HG02763 (cell line): ENCODE data around the gene DPPA5.
"Not testable (repeated sequence)": the region's sequence is repeated elsewhere in the genome, so short reads cannot be mapped to it uniquely, and the experiment has no call there.

Source experiments
- ATAC-seq: cut with Tn5 transposase; IDR thresholded peaks from one replicate; pipeline ENCODE4 v1.9.1; 2021; ENCODE audit warnings: mild to moderate bottlenecking, moderate library complexity; ENCODE audit not compliant: unreplicated experiment

The DPPA5 gene, protein sequence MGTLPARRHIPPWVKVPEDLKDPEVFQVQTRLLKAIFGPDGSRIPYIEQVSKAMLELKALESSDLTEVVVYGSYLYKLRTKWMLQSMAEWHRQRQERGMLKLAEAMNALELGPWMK

DNA sequence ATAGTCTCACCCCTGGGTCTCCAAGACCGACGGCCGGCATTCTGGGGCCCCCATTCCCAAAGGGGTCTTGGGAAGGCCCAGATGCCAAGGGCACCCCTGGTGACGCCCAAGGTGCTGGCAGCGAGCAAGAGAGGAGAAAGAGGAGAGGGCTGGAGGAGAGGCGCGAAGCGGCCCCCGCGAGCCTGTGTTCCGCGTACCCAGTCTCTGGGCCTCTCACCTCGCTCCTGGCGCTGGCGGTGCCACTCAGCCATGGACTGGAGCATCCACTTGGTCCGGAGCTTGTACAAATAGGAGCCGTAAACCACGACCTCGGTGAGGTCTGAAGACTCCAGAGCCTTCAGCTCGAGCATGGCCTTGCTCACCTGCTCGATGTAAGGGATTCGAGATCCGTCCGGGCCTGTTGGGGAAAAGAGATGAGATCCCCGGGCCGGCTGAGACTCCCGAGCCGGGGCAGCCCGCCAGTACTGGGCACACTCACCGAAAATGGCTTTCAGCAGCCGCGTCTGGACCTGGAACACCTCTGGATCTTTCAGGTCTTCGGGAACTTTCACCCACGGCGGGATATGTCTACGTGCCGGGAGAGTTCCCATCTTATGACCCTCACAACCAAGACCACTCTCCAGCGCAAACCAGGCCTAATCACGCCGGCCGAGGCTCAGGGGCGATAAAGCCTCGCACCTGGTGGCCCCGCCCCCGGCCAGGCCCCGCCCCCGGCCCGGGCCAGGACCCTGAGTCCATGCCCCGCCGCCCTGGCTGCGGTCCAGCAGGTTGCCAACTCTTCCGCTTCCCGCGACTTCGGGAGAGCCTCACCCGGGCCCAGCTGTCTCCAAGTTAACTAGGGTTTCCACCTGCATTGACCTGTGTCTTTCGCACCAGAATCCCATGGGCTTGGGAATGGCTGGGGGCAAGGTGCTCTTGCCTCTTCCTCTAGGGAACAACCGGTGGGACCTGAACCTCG is at the start of gene DPPA5:
Gene DPPA5, minus strand, starts transcription at position 641 of the 958 bp plus-strand sequence. Its CDS starts 51 bp downstream, at position 590.
- no peak for ATAC-seq

DNA sequence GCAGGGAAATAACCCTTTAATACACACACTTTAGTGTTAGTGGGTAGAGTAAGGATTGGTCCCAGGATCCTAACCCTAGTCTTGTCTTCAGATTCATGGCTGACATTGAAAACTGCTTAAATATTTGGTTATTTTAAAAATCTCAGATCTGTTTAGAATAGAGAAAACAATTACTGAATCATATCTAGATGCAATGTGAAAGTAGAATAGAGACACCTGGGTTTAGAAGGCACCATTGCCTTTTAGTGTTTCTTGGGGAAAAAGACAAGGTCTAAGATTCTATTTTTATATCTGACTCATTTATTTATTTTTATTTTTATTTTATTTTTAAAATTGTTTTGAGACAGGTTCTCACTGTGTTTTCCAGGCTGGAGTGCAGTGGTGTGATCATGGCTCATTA is 46.6 kb upstream of the DPPA5 start:
- no peak for ATAC-seq

DNA sequence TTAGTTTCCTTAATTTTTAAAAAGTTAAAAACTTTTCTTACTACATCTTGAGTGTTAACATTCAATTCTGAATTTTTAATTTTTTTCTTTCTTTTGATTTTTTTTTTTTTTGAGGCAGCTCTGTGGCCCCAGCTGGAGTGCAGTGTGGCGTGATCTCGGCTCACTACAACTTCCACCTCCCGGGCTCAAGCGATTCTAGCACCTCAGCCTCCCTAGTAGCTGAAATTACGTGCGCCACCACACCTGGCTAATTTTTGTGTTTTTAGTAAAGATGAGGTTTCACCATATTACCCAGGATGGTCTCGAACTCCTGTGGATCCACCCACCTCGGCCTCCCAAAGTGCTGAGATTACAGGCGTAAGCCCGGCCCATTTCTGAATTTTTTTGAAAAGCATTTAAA is 41.8 kb upstream of the DPPA5 start:
- ATAC-seq, result no peak

DNA sequence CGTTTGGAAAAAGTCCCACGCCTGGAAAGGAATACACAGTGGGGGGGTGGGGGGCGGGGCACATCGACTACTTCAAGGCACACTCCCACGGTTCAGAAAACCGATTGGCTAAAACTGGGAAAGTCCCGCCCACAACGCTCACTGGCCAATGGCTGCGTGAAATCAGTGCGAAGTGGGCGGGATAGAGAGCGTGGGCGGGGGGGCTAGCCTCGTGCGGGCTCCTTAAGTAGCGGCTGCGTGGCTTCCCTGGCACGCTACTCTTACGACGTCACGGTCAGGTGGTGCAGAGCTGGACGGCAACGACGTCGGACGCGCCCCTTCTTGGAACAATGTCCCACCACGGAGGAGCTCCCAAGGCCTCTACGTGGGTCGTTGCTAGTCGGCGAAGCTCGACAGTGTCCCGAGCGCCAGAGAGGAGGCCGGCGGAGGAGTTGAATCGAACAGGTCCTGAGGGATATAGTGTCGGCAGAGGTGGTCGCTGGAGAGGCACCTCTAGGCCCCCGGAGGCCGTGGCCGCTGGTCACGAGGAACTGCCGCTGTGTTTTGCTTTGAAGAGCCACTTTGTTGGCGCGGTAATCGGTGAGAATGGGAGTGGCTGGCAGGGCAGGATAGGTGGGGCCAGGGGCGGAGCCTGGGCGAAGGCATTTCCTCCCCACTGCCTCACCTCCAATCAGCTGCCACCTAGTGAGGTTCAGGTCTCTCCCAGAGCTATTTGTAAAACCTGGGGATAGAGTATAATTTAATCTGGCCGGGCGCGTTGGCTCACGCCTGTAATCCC is 40.7 kb upstream of the DPPA5 start, which contains the start of gene DDX43:
Gene DDX43, plus strand, starts transcription at position 252 of the 778 bp plus-strand sequence. Its CDS starts 78 bp downstream, at position 330.
- ATAC-seq, result no peak

DNA sequence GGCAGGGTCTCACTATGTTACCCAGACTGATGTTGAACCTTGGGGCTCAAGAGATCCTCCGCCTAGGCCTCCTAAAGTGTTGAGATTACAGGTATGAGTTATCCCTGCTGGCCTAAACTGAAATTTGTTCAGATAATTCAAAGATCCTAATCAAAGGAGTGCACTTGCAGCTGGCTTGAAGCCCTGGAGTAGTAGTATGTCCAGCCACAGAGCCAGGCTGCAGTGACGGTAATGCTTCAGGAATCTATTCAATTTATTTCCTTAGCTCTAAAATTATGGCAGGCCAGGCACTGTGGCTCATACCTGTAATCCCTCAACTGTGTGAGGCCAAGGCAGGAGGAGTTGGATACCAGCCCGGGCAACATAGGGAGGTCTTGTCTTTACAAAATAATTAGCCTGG is 39.2 kb upstream of the DPPA5 start:
- ATAC-seq, result no peak

DNA sequence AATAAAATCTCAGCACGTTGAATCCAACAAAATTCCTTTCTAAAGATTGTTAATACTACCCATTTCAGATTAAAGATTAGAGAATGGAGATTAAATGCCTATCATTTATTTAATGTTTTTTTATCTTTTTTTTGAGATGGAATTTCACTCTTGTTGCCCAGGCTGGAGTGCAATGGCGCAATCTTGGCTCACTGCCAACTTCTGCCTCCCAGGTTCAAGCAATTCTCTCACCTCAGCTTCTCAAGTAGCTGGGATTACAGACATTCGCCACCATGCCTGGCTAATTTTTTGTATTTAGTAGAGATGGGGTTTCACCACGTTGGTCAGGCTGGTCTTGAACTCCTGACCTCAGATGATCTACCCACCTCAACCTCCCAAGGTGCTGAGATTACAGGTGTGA is 38.1 kb upstream of the DPPA5 start:
- ATAC-seq, result not testable (repeated sequence)

DNA sequence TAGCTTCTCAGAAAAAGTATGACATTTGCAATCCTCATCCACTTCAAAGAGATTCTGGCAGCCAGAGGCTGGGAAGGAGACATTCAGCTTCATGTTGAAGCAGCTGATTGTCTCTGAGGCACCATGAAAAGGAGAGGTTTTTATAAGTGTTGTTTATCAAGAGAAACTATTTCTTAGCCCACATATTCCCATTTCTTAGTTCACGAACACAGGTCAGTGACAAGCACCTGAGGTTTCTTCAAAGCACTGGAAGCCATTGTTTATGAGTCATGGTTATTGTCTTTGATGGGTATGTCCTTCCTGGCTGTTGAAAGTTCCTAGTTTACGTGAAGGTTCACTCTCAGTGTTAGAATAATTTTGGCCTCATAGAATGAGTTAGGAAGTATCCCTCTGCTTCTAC is 37.6 kb upstream of the DPPA5 start:
- ATAC-seq, result no peak

DNA sequence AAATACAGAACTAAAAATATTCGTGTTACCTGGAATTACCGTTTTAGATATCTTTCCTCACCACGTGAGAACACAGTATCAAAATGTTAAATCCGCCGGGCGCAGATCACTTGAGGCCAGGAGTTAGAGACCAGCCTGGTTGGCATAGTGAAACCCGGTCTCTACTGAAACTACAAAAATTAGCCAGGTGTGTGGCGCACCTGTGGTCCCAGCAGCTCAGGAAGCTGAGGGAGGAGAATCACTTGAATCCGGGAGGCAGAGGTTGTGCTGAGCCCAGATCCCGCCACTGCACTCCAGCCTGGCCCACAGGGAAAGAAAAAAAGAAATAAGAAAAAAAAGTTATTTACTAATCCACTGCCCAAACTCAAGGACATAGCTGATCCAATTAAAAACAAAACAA is 35.8 kb upstream of the DPPA5 start:
- no peak for ATAC-seq

DNA sequence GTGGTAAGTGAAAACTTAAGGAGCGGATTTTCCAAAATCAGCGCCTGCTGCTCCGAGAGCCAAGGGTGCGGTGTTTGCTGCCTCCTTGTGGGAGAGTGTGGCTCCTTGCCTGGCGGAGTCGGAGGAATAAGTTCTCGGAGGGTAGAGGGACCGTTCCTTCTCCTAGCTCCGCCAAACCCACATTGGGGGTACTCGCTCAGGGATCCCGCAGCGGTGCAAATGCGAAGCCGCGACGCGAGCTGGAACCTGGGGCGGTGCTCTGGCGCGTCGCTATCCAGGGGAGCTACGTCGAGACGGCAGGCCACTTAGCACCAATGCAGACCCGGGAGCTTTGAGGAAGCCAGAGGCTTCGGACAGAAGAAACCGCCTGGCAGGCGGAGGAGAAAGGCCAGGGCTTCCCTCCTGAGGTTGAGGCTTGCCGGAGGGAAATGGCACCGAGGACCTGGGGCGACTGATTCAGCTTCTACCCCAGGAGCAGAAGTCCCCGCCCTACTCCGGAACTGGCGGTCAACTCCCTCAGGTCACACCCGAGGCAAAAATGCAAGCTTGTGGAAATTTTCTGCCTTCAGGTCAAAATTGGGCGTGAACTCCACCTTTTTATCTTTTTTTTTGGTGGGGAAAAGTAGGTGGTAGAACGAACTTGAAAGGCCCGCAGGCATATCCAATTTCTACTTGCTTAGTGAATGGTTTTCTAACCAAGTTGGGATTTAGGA is 34.9 kb upstream of the DPPA5 start:
- ATAC-seq, result peak; percentile 76

DNA sequence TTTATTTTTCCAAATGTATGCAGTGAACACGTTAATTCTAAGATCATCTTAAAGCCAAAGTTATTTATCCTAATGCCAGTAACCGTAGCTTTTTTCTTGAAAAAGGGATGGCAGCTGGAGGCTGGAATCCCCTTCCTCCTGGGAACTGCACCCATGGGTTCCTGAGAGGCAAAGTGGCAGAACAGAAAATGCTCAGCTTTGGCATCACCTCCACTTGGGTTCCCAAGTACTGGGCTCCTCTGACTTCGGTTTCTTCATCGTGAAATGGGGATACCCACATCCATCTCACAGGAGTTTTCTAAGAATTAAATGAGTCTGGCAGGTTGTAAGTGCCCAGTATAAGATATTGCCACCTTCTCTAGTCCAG is 34.3 kb upstream of the DPPA5 start:
- ATAC-seq, result peak; percentile 10

DNA sequence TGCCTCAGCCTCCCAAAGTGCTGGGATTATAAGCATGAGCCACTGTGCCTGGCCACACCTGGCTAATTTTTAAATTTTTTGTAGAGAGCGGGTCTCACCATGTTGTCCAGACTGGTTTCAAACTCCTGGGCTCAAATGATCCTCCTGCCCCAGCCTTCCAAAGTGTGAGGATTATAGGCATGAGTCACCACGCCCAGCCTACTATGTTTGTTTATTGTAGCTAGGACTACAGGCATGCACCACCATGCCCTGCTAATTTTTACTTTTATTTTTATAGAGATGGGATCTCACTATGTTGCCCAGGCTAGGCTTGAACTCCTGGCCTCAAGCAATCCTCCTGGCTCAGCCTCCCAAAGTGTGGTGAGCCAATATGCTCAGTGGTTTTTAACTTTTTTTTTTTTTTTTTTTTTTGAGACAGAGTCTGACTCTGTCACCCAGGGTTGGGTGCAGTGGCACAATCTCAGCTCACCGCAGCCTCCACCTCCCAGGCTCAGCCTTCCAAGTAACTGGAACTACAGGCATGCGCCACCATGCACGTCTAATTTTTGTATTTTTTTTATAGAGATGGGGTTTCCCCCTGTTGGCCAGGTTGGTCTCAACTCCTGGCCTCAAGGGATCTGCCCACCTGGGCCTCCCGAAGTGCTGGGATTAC is 28.5 kb upstream of the DPPA5 start:
- ATAC-seq, result no peak

DNA sequence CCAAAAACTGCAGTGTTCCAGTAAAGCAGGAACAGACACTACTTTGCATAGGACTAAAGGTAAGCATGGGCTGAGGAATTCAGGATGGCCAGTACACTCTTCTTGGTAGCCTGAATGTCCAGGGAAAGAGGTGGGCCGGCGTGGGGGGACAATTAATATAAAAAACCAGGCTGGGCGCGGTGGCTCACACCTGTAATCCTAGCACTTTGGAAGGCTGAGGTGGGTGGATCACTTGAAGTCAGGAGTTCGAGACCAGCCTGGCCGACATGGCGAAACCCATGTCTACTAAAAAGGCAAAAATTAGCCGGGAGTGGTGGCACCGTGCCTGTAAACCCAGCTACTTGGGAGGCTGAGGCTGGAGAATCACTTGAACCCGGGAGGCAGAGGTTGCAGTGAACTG is 27.5 kb upstream of the DPPA5 start:
- ATAC-seq, result not testable (repeated sequence)

DNA sequence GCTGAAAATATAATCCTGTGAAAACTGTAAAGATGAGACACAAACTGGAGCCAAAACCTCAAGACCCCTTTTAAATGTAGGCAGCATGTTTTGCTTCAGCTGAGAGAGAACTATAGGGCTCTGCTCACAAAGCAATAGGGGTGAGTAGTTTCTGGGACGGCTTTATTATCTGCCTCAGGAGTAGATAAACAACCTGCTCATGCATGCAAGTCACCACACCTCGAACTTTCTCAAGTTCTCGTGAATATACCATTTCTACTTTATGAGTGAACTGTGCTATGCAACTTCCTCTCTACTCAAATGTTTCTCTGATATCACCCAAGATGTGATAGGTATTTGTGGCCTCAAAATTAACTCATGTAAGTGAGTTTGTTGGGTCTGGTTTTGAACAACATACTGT is 23.1 kb upstream of the DPPA5 start:
- ATAC-seq, result no peak

DNA sequence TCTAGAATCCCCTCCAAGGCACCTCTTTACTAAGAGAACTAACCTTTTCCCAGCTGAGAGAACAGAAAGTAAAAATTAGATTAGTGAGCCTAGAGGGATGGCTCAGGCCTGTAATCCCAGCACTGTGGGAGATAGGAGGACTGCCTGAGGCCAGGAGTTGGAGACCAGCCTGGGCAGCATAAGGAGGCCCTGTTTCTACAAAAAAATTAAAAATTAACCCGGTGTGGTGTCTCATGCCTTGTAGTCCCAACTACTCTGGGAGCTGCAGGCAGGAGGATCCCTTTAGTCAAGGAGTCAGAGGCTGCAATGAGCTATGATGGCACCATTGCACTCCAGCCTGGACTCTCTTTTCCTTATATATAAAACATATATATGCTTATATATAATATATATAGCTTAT is 21.1 kb upstream of the DPPA5 start:
- ATAC-seq, result no peak

DNA sequence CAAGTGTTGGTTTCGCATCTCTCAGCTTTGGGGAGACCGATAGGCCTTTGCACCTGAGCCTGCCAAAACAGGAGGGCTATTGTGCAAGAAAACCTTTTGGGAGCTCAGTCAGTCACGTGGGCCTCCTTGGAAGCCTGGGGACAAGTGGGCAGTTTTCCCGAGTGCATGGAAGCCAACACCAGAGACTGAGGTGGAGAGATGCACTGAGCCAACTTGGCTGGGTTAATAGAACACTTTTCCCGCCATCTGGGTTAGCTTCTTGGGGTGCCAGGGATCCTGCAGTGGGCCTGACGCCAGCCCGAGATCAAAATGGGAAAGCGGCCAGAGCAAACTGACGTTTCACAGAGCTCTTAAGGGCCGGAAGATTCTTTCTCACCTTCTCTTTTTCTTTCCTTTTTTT is 18.4 kb upstream of the DPPA5 start:
- no peak for ATAC-seq

DNA sequence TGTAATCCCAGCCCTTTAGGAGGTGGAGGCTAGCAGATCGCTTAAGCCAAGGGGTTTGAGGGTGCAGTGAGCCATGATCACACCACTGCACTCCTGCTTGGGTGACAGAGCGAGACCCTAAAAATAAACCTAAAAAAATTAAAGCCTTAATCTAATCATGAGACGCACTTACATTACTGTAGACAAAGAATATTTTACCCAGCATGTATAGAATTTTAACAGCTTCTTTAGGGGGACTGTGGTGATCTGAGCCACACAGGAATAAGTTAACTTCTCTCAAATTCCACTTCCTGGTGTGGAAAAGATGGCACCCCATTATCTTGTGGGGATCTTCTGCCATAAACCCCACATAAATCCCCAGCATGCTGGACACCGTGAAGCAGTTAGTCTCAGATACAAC is 17.9 kb upstream of the DPPA5 start:
- ATAC-seq, result no peak

DNA sequence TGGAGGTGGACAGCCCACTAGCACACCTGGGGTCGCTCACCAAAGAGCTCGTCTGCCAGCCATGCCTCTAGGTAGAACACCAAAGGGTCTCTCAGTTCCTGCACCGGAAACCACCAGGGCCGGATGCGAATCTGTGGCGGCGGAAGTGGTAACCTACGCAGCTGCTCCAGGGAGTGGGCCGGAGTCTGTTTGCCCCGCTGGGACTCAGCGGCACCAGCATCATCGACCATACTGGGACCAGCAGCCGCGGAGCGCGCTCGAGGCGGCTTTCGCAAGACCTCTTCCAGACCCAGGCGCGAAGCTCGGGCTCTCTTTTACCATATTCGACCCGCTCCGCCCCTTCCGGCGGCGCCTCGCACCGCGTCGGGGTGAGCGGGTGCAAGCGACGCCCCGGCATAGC is 15.5 kb upstream of the DPPA5 start, which contains the start of gene OOEP:
Gene OOEP, minus strand, starts transcription at position 335 of the 400 bp plus-strand sequence. Its CDS starts 105 bp downstream, at position 230.
- ATAC-seq, result no peak

DNA sequence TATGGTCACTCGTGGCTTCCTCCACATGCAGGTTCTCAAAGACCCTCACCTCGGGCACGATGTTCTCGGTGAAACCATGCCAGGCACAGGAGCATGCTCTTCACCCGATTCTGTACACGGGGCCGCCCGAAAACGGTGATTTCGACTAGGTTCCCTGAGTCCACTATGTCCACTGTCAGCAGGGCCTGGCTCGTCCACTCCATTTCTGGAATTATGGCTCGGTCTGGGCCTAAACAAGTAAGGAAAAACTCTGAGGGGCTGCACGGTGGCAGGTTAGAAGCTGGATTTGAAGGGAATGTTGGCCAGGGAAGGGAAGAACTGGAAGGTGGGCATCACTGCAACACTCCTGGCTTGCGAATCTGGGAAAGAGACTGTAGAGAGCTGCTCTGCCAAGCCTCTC is 15.1 kb upstream of the DPPA5 start:
- ATAC-seq, result no peak

DNA sequence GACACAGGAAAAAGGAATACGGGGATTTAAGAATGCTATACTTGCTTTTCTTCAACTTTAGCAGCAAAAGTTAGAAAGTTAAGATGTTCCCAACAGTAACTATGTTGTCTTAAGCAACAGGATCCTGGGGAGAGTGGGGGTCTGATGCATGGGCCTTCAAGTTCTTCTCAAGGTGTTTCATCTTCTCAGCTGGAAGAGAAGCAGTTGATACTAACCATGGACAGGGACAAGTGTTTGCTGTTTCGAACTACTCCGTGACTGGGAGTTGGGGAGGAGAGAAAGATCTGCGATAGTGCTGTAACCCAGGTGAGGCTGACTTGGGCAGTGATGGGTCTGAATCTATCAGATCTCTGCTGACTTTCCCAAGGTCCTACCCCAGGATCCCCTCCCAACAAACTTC is 14.6 kb upstream of the DPPA5 start:
- ATAC-seq, result no peak

DNA sequence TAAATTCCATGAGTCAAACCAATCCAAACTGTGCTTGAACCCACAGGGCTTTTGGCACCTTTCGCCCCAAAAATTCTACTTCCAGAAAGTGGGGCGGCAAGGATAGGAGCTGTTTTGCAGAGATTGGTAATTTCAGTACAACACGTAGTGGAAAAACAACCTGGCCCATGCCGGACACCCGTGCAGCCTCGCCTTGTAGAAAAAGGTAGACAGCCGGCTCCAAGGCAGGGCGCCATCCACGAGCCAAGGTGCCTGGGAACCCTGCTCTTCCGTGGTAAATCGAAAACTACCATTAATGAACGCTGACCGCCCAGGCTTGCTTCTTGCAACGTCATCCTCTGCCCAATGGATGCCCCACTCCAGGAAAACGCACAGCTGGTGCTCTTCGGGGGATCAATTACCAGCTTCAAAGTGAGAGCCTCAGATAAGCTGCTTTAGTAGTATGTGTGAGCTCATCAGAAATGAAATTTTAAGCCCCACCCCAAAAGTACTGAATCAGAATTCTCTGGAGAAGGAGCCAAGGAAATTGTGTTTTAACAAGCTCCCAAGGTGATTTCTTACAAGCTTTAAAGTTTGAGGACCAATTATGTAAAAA is 13.8 kb upstream of the DPPA5 start:
- ATAC-seq, result no peak
